DMS 273 (cell line): ENCODE measurements around the gene TAX1BP1.
"Not testable (repeated sequence)": the region's sequence is repeated elsewhere in the genome, so short reads cannot be mapped to it uniquely, and the experiment has no call there.

Source experiments
- DNase-seq: peaks from one replicate; lab custom pipeline; 2025; ENCODE audit not compliant: unreplicated experiment; lab: John Stamatoyannopoulos, UW

The TAX1BP1 gene

DNA sequence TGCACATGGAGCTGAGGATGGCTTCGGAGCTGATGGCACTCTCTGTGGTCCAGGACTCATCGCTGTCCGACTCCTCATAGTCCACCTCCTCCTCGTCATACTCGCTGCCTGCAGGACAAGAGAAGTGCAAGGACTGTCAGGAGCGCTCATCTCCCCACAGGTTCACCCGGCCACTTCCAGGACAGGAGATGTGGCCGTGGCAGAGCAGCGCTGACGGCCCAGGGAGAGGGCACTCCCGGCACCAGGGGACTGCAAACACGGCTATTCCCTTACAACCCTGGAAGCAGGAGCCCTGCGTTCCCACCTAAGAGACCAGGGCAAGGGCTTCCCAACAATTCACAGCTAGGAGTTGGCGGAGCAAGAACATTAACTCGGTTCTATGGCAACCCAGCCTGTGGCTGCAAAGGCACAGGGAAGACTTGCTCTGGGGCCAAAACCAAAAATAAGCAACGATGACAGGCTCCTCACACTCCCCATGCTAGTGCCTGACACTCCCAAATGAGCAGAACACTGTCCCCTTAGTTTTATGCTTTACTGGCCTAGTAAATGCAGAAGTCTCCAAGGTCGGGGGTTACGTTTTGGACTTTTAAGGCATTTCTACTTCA lies 100.9 kb downstream of the TAX1BP1 start:
- DNase-seq: no peak

DNA sequence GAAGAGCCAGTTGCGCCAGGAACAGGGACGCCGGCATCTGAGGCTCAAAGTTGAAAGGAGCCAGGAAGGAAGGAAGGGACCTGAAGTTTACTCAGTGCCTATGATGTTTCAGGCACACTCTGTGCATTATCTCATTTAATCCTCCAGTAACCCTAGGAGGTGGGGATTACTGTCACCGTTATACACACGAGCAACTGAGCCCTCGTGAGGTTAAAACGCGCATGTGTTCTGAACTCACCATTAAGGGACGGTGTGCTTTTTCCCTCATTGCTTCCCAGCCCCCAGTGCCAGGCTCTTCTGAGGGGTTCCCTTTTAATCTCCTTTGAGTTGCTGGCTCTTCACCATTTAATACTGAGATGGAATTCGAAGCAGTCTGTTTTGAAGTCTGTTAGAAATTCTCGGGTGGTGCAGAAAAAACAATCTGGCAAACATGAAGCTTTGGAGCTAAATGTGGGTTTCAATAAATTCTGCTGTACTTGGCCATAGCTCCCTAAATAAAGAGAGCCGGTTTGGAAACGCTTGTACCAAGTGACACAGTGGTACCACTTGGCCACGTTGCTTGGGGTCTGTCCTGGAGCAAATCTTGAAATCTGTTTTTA lies 102.2 kb downstream of the TAX1BP1 start:
- DNase-seq: no peak

GRCh38 chr7:27842851-27843250 lies 102.9 kb downstream of the TAX1BP1 start:
- no peak for DNase-seq

DNA sequence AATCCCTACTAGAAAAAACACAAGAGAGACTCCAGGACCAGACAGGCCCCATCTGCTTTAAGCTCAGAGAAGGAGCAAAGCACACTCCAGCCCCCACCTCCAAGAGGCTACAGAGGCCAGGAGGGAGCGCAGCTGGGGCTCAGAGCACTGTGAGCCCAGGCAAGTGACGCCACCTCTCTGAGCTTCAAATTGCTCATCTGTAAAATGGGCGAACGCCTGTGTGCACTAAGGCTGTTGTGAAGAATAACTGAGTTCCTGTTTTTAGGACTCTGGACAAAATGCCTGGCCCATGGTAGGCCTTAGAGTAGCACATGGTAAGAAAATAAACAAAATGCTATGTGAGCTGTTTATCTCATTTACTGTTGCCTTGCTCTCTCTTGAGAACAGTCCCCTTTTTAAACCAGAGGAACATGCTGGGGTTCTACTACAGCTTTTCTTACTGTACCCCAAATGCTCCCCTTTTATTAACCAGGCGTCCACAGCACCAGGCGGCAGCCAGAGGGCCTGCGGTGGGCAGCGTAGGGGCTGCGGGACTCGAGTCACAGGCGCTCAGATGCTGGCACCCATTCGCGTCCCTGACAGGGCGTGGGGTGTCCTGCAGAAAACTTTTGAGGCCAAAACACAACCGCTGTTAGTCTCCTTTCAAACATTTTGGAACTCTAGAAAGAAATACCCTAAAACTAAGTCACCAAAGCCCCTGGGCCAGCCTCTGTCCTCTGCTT lies 103.8 kb downstream of the TAX1BP1 start:
- DNase-seq: no peak

DNA sequence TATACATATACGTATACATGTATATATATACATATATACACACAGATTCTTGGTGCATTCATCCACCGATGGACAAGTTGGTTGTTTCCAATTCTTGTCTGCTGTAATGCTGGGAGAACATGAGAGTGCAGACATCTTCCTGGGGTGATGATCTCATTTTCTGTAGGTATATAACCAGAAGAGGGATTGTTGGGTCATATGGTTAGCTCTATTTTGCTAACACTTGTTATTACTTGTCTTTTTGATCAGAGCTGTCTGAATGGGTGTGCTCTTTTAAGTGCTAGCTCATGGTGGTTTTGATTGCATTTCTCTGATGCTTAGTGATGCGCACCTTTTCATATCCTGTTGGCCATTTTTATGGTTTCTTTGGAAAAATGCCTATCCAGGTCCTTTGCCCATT lies 106.4 kb downstream of the TAX1BP1 start:
- no peak for DNase-seq

DNA sequence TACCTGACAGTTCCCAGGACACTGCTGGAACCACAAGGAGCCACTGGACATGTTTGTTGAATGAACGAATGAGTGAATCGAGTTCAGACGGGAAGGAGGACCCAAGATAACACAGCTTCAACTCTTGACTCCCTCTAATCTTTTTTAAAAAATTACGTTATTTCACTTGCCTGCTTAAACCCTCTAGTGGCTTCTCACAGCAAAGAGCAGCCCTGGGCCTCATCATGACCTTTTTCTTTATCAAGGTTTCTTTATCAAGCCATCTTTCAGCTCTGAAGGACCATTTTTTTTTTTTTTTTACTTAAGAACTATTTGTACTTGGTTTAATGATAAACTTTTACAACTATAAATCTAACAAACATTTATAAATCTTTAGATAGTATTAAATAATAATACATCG lies 110.6 kb downstream of the TAX1BP1 start:
- DNase-seq: no peak

- DNase-seq: not testable (repeated sequence)
Observed at GRCh38 chr7:27856703-27857485, 116.9 kb downstream of the TAX1BP1 start.

DNA sequence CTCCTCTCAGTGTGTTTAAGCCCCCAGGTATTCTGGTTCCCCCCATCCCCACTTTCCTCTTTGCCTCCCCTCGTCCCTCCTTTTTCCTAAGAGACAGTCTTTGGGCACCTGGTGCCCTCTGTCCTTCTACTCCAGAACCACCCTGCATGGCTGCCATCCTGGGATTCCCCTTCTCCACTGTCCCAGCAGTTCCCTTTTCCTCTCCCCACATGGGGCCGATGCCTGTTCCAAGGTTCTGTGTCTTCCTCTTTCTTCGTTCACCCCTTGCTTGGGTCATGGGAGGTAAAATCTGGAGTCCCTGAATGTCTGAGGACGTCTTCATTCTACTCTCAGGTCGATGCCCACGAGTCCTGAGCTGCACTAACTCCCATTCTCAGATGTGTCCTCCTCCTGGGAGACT lies 120.8 kb downstream of the TAX1BP1 start:
- no peak for DNase-seq

- no peak for DNase-seq
Observed at GRCh38 chr7:27861747-27862146, 121.8 kb downstream of the TAX1BP1 start.

DNA sequence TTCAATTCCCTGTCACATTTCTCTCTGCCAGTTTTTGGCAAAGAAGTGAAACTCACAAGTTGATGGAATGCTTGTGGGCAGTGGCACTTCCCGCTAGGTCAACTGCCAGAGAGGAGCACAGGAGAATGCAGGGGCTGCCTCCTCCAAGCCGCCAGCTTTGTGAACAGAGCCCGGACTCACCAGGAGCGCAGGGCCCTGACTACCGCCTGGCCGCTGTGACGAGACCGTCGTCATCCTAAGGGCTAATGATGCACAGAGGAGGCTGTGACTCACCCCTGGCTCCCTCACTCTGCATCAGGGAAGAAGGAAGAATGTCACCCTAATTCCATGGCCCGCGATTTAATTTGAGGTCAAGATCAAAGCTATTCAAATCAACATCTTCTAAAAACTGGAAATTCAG lies 123.9 kb downstream of the TAX1BP1 start:
- no peak for DNase-seq

DNA sequence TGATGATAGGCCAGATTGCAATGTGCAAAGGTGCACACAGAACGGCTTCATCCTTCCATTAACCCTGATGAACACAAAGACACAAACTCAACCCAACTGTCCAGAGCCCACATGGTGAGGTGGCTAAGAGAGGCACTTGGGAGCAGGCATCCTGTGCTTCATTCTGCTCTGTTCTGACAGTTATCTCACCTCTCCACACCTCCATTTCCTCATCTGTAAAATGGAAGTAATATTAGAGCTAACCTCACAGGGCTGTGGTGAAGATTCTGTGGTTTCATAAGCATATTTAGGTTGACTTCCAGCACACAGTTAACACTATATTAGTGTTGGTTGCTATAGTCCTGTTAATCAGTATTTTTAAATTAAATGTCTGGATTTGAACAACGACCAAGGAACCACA lies 126.3 kb downstream of the TAX1BP1 start:
- DNase-seq: no peak

GRCh38 chr7:27866828-27867672 lies 127.1 kb downstream of the TAX1BP1 start:
- no peak for DNase-seq

- no peak for DNase-seq
Observed at GRCh38 chr7:27868131-27868550, 128.2 kb downstream of the TAX1BP1 start.

DNA sequence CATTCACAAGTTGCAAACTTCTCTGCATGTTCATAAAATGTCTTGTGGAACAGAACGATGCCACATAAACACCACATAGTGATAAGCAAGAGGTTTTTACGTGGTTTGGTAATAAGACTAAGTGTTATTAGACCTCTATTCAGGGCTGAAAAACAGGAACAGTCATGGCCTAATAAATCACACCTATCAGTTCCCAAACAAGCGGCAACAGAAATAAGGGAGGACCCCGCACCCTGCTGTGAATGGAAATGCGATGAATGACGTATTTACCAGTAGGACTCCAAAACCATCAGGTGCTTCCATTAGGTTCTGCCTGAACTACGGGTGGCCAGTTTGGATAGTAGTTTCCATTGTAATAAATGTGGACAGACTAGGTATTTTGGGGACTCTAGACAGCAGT lies 129.1 kb downstream of the TAX1BP1 start:
- no peak for DNase-seq

GRCh38 chr7:27870595-27870994 lies 130.6 kb downstream of the TAX1BP1 start:
- DNase-seq: no peak

- DNase-seq: no peak
Observed at GRCh38 chr7:27871086-27871485, 131.1 kb downstream of the TAX1BP1 start.

DNA sequence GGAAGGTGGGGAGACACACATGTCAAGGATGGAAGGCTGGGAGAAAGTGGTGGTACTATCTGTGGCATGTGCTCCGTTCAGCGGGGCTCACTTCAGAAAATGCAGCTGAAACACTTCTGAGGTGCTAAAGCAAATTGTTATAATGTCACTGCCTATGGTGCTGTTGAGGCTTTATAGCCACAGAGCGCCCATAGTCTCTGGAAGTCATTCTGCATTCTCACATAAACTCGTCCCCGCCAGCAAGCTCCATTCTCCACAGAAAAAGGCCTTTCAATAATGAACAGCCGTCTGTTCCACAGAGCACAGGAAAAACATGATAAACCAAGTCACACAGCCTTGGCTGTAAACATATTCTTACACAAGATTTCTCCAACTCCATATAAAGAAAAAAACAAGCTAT lies 131.9 kb downstream of the TAX1BP1 start:
- DNase-seq: no peak

- peak; percentile 57 for DNase-seq
Observed at GRCh38 chr7:27872356-27873275, 132.7 kb downstream of the TAX1BP1 start.
